ENCODE data around the gene PLPP4. TPM values are rescaled to one million over a fixed set of nuclear protein-coding genes. Genes with fewer than 3 reads are reported as not detected.

Gene PLPP4
- total RNA-seq, 1 donor from 2014 or later: 7.4 TPM

DNA sequence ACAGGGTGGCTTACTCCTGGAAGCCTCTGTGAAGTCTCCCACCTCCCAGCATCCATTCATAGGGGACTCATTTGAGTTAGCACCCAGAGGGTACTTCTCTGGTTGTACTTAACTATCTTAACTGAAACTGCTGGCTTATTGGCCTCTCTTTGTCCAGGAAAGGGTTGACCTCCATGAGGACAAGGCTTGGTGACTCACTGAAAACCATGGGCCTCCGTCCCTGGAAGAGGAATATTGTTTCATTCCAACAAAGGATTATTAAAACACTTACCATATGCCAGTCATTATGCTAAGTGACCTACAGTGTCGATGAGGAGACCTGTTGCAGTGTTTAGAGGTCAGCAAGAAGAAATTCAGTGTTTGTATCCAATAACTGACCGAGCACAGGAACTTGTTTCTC, 175.9 kb downstream of the PLPP4 start:
- Mint-ChIP-seq H3K27me3 (ENCODE audit: low read depth) (peaks cover 43% of the 10 kb centered on the region), H3K4me1 (no peaks in the 10 kb centered on the region), H3K4me3 (no peak overlapping the region), H3K9me3 (peaks cover 10% of the 10 kb centered on the region), H3K36me3 (no peaks in the 10 kb centered on the region), H3K27ac (no peak overlapping the region)
- no peak for DNase-seq (ENCODE audit: low spot score in 2 of 2, unreplicated experiment in 2 of 2)
- TF ChIP-seq, protein P1, sequence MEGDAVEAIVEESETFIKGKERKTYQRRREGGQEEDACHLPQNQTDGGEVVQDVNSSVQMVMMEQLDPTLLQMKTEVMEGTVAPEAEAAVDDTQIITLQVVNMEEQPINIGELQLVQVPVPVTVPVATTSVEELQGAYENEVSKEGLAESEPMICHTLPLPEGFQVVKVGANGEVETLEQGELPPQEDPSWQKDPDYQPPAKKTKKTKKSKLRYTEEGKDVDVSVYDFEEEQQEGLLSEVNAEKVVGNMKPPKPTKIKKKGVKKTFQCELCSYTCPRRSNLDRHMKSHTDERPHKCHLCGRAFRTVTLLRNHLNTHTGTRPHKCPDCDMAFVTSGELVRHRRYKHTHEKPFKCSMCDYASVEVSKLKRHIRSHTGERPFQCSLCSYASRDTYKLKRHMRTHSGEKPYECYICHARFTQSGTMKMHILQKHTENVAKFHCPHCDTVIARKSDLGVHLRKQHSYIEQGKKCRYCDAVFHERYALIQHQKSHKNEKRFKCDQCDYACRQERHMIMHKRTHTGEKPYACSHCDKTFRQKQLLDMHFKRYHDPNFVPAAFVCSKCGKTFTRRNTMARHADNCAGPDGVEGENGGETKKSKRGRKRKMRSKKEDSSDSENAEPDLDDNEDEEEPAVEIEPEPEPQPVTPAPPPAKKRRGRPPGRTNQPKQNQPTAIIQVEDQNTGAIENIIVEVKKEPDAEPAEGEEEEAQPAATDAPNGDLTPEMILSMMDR (IDR thresholded peaks at IDR 0.05; ENCODE audit: unreplicated experiment): no peak

DNA sequence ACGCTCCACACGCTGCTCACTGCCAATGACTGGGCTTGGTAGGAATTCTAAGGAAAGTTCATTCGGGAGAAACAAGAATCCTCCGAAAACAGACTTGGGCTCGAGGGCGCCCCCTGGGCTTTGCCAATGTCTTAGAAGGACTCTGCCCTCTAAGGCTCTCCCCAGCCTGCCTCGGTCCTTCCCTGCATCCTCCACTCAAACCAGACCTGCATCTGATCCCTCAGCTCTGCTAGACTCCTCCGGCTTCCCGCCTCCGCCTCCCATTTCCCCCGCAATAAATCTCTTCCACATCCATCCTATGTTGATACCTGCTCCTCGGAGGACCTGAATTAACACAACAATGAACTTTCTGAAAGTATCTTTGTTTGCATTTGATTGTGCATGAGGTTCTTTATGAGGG, 177.6 kb downstream of the PLPP4 start:
- Mint-ChIP-seq H3K27me3 (ENCODE audit: low read depth) (peaks cover 50% of the 10 kb centered on the region), H3K36me3 (no peaks in the 10 kb centered on the region), H3K4me3 (no peak overlapping the region), H3K9me3 (peaks cover 2% of the 10 kb centered on the region), H3K27ac (no peak overlapping the region), H3K4me1 (no peaks in the 10 kb centered on the region)
- no peak for DNase-seq (ENCODE audit: low spot score in 2 of 2, unreplicated experiment in 2 of 2)
- TF ChIP-seq, protein P1 (IDR thresholded peaks at IDR 0.05; ENCODE audit: unreplicated experiment): no peak

Data from mesothelial cell of epicardium (in vitro differentiated cells).